Ureter (tissue), 1 donor: ENCODE results near the gene LIPI. TPM values are rescaled to one million over a fixed set of nuclear protein-coding genes. Genes with fewer than 3 reads are reported as not detected.
"Not testable (repeated sequence)": the region's sequence is repeated elsewhere in the genome, so short reads cannot be mapped to it uniquely, and the experiment has no call there.

ENCODE experiments used
- DNase-seq: peaks from one replicate; pipeline ENCODE4 v3.0.0-alpha.2; 2020; ENCODE audit warnings: low spot score
- total RNA-seq: library from RNA; stranded (reverse); gene quantifications from one replicate; pipeline ENCODE4 v1.2.4, GENCODE V29; 2023
- donor health status: DM: yes; HTN: yes; CAD: no.

Gene LIPI
- not detected for total RNA-seq

- DNase-seq: no peak
These were observed at the start of gene LIPI for GRCh38 chr21:14210738-14211137. Gene LIPI (minus strand): TSS chr21:14210955. CDS start chr21:14210845, 110 bp downstream.

GRCh38 chr21:14260174-14260764, 49.5 kb upstream of the LIPI start:
- no peak for DNase-seq

GRCh38 chr21:14259747-14260146, 49.0 kb upstream of the LIPI start:
- DNase-seq: no peak

DNA sequence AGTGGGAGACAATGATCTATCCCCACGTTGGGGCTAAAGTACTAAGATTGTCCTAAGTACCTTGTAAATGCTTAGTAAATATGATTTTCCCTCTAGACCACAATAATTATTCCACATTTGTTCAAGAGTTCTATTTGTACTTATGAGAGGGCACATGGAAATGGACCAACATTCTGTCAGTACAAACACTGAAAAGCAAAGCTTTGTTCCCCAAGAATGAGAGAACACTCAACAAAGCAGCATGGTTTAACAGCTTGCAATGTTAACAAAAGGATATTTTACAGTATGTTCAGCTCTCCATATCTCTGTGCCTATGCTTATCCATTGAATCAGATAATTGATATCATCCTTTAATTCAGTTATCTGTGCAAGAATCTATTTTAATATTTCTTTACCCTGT, 40.6 kb upstream of the LIPI start:
- DNase-seq: no peak

GRCh38 chr21:14245711-14246110, 35.0 kb upstream of the LIPI start:
- DNase-seq: no peak

GRCh38 chr21:14244911-14245310, 34.2 kb upstream of the LIPI start:
- no peak for DNase-seq

GRCh38 chr21:14243874-14244273, 33.1 kb upstream of the LIPI start:
- no peak for DNase-seq

GRCh38 chr21:14243461-14243860, 32.7 kb upstream of the LIPI start:
- no peak for DNase-seq

DNA sequence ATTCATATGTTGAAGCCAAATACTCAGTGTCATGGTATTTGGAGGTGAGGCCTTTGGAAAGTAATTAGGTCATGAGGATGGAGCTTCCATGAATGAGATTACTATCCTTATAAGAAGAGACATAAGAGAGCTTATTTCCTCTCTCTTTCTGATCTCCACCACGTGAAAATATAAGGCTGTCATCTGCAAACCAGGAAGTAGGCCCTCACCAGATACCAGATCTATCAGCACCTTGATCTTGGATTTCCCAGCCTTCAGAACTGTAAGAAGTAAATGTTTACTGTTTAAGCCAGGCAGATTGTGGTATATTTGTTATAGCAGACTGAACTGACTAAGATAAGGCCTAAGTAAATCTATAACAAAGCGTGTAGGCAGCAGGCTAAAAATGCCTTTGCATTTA, 30.5 kb upstream of the LIPI start:
- no peak for DNase-seq

DNA sequence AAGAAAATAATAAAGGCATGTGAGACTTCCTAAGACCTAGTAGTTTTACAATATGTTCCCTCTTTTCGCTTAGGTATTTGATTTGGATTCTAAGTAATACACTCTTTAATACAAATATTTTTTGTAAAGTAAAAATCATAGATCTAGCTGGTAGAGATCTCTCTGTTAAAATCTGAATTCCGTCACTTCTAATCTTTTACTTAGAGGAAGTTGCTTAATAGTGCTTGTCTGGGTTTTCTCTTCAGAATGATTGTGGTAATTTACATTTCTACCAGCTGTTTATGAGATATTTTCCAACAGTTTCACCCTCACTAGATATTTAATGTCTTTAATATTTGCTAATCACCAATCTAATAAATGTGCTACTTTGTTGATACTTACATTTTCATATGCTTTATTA, 28.5 kb upstream of the LIPI start:
- DNase-seq: no peak

DNA sequence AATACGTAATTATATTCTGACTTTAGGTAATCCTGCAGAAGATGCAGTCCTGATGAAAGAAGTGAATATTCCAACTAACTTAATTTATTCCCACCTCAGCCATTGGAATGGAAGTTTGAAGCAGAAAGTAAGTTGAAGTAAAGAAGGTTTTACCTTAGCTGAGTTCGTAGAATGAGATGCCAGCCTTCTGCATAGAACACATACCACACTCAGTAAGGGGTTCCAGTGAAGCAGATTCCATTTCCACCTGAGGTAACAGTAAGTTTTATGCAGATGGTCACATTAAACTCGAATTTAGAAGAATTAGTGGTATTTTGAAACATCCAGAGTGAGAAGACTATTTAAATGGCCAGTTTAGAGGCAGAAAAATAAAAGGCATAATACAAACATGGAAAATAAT, 25.4 kb upstream of the LIPI start:
- DNase-seq: no peak

- no peak for DNase-seq
These were observed 24.3 kb upstream of the LIPI start for GRCh38 chr21:14235101-14235500.

DNA sequence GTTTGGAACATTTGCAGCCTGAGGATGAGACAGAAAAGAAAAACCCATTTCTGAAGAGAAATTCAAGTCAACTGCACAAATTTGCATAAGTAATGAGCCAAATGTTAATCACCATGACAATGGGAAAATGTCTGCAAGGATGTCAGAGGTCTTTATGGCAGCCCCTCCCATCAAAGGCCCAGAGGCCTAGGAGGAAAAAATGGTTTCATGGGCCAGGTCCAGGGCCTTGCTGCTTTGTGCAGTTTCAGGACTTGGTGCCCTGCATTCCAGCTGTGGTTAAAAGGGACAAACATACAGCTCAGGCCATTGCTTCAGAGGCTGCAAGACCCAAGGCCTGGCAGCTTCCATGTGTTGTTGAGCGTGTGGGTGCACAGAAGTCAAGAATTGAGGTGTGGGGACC, 18.6 kb upstream of the LIPI start:
- no peak for DNase-seq

- no peak for DNase-seq
These were observed 12.6 kb upstream of the LIPI start for GRCh38 chr21:14223365-14223764.

DNA sequence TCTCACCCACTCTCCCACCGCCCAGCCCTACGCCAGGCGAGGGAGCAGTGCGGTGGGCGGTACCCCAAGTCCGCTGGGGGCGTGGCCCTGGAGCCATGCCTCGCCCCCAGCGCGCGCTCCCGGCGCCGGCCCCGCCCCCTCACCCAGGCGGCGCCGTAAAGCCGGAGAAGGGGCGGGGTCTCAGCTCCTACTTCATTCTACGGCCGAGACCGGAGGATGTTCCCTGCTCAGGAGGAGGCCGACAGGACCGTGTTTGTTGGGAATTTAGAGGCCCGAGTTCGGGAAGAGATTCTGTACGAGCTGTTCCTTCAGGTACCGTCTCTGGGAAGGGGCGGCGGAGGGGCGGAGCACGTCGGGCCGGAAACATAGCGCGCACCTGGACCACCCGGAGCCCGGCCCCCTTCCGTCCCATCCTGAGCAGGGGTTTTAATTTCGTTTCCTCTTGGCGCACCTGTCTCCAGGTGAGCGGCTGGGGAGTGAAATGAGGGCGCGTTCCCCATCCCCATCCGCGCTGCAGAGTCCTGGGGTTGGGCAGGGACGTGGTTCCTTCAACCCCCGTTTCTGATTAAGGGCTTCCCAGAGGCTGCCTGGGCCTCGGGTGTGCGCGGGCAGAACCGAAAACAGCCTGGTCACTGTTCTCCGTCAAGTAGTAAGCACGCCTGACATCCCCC, 5.4 kb upstream of the LIPI start, which contains the start of gene RBM11:
TSS of gene RBM11 (plus strand) at position 187 of the 671 bp plus-strand sequence. CDS start at position 217, 30 bp downstream.
- DNase-seq: peak; percentile 69

DNA sequence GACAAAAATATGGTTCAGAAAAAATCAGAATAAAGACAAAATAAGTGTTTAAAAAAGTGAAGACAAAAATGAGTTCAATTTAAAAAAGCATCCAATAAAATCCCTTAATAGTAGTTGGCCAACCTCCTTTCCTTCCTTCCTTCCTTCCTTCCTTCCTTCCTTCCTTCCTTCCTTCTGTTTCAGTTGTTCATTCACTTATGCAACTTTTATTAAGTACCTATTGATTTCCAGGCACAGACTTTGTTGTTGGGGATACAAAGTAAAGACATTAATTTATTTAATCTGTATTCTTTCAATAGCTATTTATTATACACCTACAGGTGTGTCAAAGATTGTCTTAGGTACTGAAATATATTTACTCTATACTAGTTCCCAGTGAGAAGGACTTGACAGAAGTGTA, 2.4 kb upstream of the LIPI start:
- DNase-seq: no peak

GRCh38 chr21:14206222-14206621, 4.5 kb downstream of the LIPI start:
- no peak for DNase-seq

DNA sequence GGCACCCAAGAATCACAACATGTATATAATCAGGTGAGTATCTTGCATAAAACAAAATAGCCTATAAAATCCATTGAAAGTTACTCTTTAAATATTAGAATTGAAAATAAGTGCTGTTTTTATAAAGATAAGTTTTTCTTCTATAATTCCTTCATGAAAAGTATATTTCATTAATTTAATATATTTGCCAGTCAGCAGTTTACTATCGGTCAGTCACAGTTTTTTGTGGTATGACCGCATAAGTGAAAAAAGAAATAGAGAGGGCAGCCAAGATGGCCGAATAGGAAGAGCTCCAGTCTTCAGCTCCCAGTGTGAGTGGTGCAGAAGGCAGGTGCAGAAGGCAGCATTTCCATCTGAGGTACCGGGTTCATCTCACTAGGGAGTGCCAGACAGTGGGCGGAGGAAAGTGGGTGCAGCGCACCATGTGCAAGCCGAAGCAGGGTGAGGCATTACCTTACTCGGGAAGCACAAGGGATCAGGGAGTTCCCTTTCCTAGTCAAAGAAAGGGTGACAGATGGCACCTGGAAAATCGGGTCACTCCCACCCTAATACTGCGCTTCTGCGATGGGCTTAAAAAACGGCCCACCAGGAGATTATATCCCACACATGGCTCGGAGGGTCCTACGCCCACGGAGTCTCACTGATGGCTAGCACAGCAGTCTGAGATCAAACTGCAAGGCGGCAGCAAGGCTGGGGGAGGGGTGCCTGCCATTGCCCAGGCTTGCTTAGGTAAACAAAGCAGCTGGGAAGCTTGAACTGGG, 44.1 kb downstream of the LIPI start:
- DNase-seq: not testable (repeated sequence)

GRCh38 chr21:14143999-14144398, 66.8 kb downstream of the LIPI start:
- DNase-seq: no peak

DNA sequence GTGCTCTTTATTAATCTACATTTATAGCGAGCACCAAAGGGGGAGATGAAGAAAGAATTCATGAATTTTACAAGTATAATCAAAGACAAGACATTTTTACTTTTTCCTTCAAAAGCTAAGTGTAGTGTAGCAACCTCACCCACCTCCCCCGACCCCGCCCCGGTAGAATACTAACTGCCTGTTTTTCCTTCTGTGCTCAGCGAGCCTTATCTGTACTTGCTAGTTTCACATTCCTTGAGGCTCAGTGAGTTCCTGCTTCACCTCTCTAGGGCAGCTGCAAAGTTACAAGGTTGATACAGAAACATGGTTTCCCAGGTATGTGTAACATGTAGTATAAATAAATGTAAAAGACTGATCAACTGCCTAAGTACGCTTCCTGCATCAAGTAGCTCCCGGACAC, 86.5 kb downstream of the LIPI start:
- no peak for DNase-seq

DNA sequence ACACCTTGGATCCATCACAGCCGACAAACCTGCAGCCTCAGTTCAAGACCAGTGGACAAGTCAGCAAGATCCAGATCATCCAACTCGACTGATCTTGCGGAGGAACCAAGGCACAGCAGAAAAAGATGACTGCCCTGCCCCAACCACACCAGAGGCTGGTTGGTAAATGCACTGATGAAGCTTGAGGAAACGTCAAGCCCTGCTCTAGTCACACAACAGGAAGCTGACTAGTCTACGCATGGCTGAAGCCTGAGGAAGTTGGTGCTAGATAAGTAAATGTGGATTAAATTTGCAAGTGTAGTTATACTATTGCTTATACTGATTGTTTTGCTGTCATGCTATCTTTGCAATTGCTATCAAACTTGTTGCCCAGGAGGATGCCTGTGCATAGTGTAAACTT, 89.0 kb downstream of the LIPI start:
- no peak for DNase-seq

- DNase-seq: no peak
These were observed 90.5 kb downstream of the LIPI start for GRCh38 chr21:14120091-14120734.
